NCI-H187 (cell line): ENCODE data around the gene RFC2.
A peak's percentile ranks its signal among the peaks of the same experiment; 100 is the strongest.

ENCODE experiments used
- DNase-seq, 2 experiments: peaks; one replicate each; lab custom pipeline; 2025; lab: John Stamatoyannopoulos, UW

RFC2 gene

GRCh38 chr7:74254129-74254857 is at the start of gene RFC2:
TSS of gene RFC2 (minus strand) at chr7:74254399. CDS start at chr7:74254383, 16 bp downstream.
- peak; percentile 93 to 94 for DNase-seq

GRCh38 chr7:74302745-74303221 is 48.6 kb upstream of the RFC2 start:
- DNase-seq: no peak

GRCh38 chr7:74300926-74301325 is 46.7 kb upstream of the RFC2 start:
- DNase-seq: no peak

GRCh38 chr7:74299401-74299800 is 45.2 kb upstream of the RFC2 start:
- DNase-seq: no peak

- no peak for DNase-seq
These were observed 43.5 kb upstream of the RFC2 start for GRCh38 chr7:74297516-74298233.

GRCh38 chr7:74294191-74294998 is 40.2 kb upstream of the RFC2 start:
- no peak for DNase-seq

GRCh38 chr7:74293577-74293908 is 39.3 kb upstream of the RFC2 start:
- no peak for DNase-seq

- DNase-seq: no peak
These were observed 38.8 kb upstream of the RFC2 start for GRCh38 chr7:74292757-74293576.

- no peak for DNase-seq
These were observed 37.3 kb upstream of the RFC2 start for GRCh38 chr7:74291535-74291934.

GRCh38 chr7:74290981-74291441 is 36.8 kb upstream of the RFC2 start:
- peak; percentile 26 to 45 for DNase-seq

- peak in 1 of 2 experiments; percentile 54 for DNase-seq
These were observed 36.4 kb upstream of the RFC2 start for GRCh38 chr7:74290553-74290950.

GRCh38 chr7:74289659-74290552 is 35.7 kb upstream of the RFC2 start:
- DNase-seq: no peak

GRCh38 chr7:74289018-74289658 is 34.9 kb upstream of the RFC2 start, which contains the start of gene CLIP2:
TSS of gene CLIP2 (plus strand) at chr7:74289407. CDS start at chr7:74317547, 28,140 bp downstream.
- DNase-seq: peak; percentile 6 to 77

- DNase-seq: no peak
These were observed 34.1 kb upstream of the RFC2 start for GRCh38 chr7:74288034-74288881.

GRCh38 chr7:74287303-74288033 is 33.3 kb upstream of the RFC2 start:
- no peak for DNase-seq

- DNase-seq: no peak
These were observed 31.9 kb upstream of the RFC2 start for GRCh38 chr7:74286131-74286530.

- DNase-seq: no peak
These were observed 30.6 kb upstream of the RFC2 start for GRCh38 chr7:74284781-74285259.

GRCh38 chr7:74283858-74284447 is 29.8 kb upstream of the RFC2 start:
- no peak for DNase-seq
